Measurements from ENCODE around the gene MISP3. TPM values are rescaled to one million over a fixed set of nuclear protein-coding genes. Genes with fewer than 3 reads are reported as not detected.
A peak's percentile ranks its signal among the peaks of the same experiment; 100 is the strongest.

The MISP3 gene
- total RNA-seq, 4 donors from 2014 or later, result 0.55 to 23.8 (median 2.0) TPM; not detected in 1

DNA sequence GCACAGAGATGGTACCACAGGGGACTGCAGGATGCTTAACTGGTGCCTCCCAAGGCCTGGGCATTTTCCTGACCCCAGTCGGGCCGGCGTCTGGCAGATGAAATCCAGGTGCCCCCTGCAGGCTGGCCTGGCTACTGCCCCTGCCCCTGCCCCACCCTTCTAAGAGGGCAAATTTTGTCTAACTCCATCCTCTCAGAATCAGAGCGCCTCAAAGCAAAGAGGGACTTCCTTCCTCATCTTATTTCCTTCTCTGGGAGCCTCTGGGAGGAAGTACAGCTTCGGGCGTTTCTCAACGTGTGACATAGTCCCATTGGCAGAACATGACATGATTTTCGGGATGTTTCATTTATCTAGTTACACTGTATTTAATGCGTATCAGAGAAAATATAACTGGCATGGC is 42.3 kb downstream of the MISP3 start:
- DNase-seq, result no peak
- peak overlapping the region; percentile 81 to 90 for H3K27ac ChIP-seq

DNA sequence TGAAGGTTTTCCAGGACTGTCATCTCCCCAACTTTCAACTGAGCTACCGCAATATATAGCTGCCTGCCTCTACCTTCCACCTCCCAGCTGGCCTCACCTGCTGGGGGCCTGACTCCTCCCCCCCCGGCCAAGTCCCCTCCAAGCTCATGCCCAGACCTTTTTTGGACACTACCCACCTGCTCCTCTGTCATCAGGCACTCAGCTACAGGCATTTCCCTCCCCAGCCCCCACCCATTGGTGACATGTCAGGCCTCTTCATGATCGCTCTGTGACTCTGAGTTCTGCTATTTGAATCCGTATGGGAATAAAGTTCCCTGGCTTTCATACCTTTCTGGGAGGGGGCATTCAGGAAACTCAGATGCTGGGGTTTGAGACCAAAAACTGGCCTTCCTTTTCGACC is 43.2 kb downstream of the MISP3 start:
- H3K4me3 ChIP-seq, result peak overlapping the region in 1 of 2 donors; percentile 98
- H3K27me3 ChIP-seq, result no peaks in the 10 kb centered on the region
- no peaks in the 10 kb centered on the region for H3K36me3 ChIP-seq
- peaks cover 11 to 39% of the 10 kb centered on the region in 2 donors for H3K4me1 ChIP-seq
- intact Hi-C loops (cut with DNase I; ENCODE audit: low total_unique reads), result no loop called here
- TF ChIP-seq, protein P1, sequence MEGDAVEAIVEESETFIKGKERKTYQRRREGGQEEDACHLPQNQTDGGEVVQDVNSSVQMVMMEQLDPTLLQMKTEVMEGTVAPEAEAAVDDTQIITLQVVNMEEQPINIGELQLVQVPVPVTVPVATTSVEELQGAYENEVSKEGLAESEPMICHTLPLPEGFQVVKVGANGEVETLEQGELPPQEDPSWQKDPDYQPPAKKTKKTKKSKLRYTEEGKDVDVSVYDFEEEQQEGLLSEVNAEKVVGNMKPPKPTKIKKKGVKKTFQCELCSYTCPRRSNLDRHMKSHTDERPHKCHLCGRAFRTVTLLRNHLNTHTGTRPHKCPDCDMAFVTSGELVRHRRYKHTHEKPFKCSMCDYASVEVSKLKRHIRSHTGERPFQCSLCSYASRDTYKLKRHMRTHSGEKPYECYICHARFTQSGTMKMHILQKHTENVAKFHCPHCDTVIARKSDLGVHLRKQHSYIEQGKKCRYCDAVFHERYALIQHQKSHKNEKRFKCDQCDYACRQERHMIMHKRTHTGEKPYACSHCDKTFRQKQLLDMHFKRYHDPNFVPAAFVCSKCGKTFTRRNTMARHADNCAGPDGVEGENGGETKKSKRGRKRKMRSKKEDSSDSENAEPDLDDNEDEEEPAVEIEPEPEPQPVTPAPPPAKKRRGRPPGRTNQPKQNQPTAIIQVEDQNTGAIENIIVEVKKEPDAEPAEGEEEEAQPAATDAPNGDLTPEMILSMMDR (IDR thresholded peaks at IDR 0.05), result no peak
- no peak for TF ChIP-seq POLR2A (IDR thresholded peaks at IDR 0.05)
- H3K27ac ChIP-seq, result peak overlapping the region; percentile 83 to 90
- no peak for DNase-seq
- no peaks in the 10 kb centered on the region for H3K9me3 ChIP-seq

More for the DNA sequence above, 42.3 kb downstream of the MISP3 start:
- no peaks in the 10 kb centered on the region for H3K27me3 ChIP-seq
- intact Hi-C loops (cut with DNase I; ENCODE audit: low total_unique reads), result no loop called here
- peaks cover 11 to 39% of the 10 kb centered on the region in 2 donors for H3K4me1 ChIP-seq
- TF ChIP-seq, protein P1 (IDR thresholded peaks at IDR 0.05), result peak in 3 of 4 experiments; percentile 16 to 30 (median 26)
- TF ChIP-seq POLR2A (IDR thresholded peaks at IDR 0.05), result no peak
- no peaks in the 10 kb centered on the region for H3K36me3 ChIP-seq
- no peaks in the 10 kb centered on the region for H3K9me3 ChIP-seq
- H3K4me3 ChIP-seq, result no peak overlapping the region

DNA sequence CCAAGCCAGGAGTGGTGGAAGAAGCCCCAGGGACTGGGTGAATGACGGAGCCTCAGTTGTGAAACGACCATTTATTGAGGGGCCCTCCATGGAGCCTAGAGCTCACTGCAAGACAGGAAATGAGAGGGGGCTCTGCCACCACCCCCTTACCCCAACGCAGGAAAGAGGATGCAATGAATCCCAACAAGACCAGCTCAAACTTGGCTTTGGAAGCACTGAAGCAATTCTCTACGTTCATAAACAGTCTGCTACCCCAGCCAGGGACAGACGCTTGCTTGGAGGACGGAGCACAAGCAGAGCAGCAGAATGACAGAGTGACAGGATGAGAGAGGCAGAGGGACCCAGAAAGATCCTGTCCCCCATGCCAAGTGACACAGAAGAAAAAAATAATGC is 43.9 kb downstream of the MISP3 start:
- peaks cover 11 to 39% of the 10 kb centered on the region in 2 donors for H3K4me1 ChIP-seq
- peak overlapping the region; percentile 98 for H3K4me3 ChIP-seq
- no peak for DNase-seq
- H3K27me3 ChIP-seq, result no peaks in the 10 kb centered on the region
- intact Hi-C loops (cut with DNase I; ENCODE audit: low total_unique reads), result no loop called here
- H3K36me3 ChIP-seq, result no peaks in the 10 kb centered on the region
- H3K27ac ChIP-seq, result peak overlapping the region; percentile 83 to 90
- no peaks in the 10 kb centered on the region for H3K9me3 ChIP-seq
- TF ChIP-seq, protein P1 (IDR thresholded peaks at IDR 0.05), result no peak
- no peak for TF ChIP-seq POLR2A (IDR thresholded peaks at IDR 0.05)

DNA sequence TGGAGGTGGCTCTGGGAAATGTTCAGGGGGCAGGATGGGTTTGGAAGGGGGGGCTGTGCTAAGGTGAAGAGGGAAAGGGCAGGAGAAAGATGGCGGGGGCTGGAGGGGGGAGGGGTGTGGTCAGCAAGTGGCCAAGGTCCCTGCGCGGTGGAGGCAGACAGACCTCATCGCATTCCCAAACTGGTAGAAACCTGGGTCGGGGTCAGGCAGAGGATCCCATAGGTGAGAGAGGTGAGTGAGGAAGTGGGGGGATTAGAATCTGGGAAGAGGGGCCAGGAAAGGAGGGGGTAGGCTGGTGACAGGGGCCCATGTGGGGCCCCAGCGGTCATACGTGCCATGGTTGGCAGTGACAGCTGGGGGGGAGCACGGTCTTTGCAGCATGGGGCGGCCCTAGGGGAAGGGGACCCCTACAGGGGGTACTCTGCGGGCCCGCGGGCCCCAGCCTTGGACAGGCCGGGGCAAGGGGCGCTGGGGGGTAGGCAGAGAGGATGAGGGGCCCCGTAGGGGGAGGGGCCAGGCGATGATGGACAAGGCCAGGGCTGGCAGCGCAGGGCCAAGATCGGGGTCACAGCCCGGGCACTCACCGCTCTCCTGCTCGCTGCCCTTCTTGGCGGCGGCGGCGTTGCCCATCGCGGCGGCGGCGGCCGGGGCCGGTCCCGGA is 44.5 kb downstream of the MISP3 start:
- Histone ChIP-seq H3K27me3 (no peaks in the 10 kb centered on the region), H3K4me1 (peaks cover 11 to 34% of the 10 kb centered on the region in 2 donors), H3K9me3 (no peaks in the 10 kb centered on the region), H3K36me3 (no peaks in the 10 kb centered on the region), H3K4me3 (peak overlapping the region; percentile 98), H3K27ac (peak overlapping the region; percentile 83 to 90)
- DNase-seq, result peak; percentile 50 to 61
- intact Hi-C loops (cut with DNase I; ENCODE audit: low total_unique reads), result no loop called here
- TF ChIP-seq, protein P1 (IDR thresholded peaks at IDR 0.05), result no peak
- no peak for TF ChIP-seq POLR2A (IDR thresholded peaks at IDR 0.05)

DNA sequence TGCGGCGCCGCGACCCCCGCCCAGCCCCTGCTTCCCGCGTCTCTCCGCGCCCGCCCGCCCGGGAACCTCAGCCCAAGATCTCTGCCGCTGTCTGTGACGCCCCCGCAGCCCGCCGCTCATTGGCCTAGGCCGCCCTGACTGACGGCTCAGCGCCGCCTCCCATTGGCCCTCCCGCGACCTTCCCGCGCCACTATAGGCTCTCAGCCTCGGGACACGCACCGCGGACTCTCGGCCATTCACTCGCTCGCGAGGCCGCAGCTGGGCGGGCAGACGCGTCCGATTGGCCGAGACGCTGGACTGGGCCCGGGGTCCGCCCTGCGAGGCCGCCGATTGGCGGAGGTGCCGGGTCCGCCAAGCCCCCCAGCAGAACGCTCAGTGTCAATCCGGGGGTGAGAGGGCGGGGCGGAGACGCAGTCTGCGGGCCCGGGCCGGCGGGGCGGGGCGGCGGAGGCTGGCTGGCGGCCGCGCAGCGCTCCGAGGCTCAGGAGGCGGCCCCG is 45.1 kb downstream of the MISP3 start, which contains the start of gene PRKACA:
Gene PRKACA, minus strand, starts transcription at position 95 of the 497 bp plus-strand sequence. CDS start 215 bp downstream, outside the sequence.
- H3K27ac ChIP-seq, result peak within 1 kb of the TSS; percentile 93 to 100
- intact Hi-C loops (cut with DNase I; ENCODE audit: low total_unique reads), result no loop called here
- H3K27me3 ChIP-seq, result no peaks in the 10 kb centered on the region
- H3K9me3 ChIP-seq, result no peaks in the 10 kb centered on the region
- H3K36me3 ChIP-seq, result no peaks in the 10 kb centered on the region
- H3K4me3 ChIP-seq, result peak within 1 kb of the TSS; percentile 98
- peak in 1 of 2 donors; percentile 54 for TF ChIP-seq POLR2A (IDR thresholded peaks at IDR 0.05)
- TF ChIP-seq, protein P1 (IDR thresholded peaks at IDR 0.05), result peak in 1 of 4 experiments; percentile 17
- peak; percentile 97 to 99 for DNase-seq
- H3K4me1 ChIP-seq, result peaks cover 11 to 27% of the 10 kb centered on the region in 2 donors

Data from uterus (tissue), 4 donors.